ENCODE measurements around the gene FAAH.
A peak's percentile ranks its signal among the peaks of the same experiment; 100 is the strongest.

The FAAH gene

DNA sequence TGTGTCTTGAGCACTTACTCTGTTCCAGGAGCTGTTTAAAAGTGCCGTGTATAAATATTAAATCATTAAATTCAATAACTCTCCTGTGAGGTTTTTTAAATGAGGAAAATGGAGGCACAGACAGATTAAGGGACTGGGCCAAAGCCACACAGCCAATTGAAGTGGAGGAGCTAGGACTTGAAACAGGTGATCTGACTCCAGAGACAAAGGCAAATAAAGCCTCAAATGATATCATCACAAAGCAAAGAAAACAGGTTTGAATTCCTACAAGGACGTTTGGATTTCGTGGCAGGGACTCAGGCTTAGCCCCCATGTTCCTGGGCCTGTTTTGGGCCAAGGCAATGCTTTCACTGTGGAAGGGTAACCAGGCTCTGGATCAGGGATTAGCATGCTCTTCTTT, 50.3 kb downstream of the FAAH start:
- TF ChIP-seq, protein P1, sequence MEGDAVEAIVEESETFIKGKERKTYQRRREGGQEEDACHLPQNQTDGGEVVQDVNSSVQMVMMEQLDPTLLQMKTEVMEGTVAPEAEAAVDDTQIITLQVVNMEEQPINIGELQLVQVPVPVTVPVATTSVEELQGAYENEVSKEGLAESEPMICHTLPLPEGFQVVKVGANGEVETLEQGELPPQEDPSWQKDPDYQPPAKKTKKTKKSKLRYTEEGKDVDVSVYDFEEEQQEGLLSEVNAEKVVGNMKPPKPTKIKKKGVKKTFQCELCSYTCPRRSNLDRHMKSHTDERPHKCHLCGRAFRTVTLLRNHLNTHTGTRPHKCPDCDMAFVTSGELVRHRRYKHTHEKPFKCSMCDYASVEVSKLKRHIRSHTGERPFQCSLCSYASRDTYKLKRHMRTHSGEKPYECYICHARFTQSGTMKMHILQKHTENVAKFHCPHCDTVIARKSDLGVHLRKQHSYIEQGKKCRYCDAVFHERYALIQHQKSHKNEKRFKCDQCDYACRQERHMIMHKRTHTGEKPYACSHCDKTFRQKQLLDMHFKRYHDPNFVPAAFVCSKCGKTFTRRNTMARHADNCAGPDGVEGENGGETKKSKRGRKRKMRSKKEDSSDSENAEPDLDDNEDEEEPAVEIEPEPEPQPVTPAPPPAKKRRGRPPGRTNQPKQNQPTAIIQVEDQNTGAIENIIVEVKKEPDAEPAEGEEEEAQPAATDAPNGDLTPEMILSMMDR (IDR thresholded peaks at IDR 0.05): no peak
- no peak overlapping the region for H3K27ac ChIP-seq

DNA sequence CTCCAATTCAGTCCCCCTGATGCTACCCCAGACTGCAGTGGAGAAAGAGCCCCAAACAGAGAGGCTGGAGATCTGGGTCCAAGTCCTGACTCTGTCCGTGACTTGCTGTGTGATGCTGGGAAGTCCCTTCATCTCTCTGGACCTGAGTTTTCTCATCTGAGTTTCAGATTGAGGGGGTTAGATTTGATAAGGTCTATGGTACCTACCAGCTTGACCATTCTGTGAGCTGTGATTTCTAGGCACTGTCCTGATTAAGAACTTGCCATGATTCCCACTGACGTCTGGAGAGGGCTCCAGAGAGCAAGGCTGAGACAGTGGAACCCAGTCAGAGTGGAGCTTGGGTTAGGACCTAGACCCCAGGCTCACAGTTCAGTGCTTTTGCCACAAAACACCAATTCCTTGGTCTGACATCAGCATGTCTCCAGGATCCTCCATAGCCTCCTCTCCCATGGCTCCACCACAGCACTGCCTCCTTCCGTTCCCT, 51.7 kb downstream of the FAAH start:
- TF ChIP-seq ZFX (IDR thresholded peaks at IDR 0.05; ENCODE audit: borderline replicate concordance): no peak
- TF ChIP-seq, protein P1 (IDR thresholded peaks at IDR 0.05): no peak

DNA sequence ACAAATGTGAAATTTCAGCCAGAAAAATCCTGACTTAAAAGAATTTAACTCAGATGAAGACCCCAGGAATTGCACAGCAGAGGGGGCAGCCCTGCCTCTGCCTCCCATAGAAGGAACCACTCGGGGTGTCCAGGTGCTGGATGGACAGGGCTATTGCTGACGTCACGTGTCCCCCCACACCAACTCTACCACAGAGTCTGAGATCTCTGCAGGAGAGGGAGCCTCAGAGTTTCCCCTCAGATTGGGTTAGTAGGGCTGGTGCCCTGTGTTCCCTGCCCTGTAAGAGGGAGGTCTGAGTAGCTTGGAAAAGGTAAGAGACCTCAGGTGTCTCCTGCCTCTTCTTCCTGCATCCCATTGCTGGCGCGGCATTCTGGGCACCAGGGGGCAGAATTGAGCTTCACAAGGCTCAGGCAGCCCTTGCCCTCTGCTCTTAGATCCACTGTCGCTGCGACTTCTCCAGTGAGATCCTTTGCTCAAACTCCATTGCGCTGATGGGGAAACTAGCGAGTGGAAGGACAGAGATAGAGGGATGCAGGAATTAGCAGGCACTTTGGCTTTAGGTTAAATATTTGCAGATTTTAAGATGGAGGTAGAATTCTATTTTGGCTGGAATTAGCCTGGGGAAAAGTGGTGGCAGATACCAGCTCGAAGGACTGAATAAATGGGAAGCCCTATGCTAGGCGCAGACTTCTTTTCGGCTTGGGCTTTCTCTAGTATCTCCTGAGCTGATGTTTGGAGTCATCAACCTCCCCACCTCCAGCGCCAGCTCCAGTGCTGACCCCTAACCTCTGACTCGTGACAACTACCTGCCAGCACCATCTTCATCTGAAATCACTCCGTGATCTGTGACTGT, 52.8 kb downstream of the FAAH start:
- TF ChIP-seq ZFX (IDR thresholded peaks at IDR 0.05; ENCODE audit: borderline replicate concordance): no peak
- TF ChIP-seq, protein P1 (IDR thresholded peaks at IDR 0.05): peak; percentile 93
- no peak overlapping the region for H3K27ac ChIP-seq

More for the DNA sequence above, 51.7 kb downstream of the FAAH start:
- H3K27ac ChIP-seq: no peak overlapping the region

DNA sequence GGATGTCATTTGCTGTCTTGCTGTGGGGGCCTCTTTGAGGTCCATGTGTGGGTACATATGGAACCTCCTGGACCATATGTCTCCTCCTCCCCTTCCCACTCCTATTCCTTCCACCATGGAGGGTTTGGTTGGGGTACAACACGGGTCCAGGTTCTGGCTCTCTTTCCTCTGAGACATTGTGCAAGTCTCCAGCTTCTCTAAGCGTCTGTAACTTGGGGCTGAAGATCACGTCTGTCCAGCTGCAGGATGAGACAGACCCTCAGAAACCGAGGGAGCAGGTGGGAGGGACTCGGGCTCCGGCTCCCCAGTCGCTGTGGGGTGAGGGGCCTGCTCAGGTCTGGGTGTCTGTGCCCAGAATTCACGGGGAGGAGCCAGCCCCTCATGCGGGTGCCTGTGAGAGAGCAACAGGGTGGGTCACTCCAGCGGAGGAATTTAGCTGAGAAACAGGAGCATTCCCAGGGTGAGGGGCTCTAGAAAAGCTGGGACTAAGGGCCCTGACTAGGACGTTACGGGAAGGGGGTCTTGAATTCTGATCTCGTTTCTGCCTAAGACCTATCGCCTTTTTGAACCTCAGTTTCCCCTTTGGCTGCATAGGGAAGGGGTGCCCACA, 53.5 kb downstream of the FAAH start:
- TF ChIP-seq ZFX (IDR thresholded peaks at IDR 0.05; ENCODE audit: borderline replicate concordance): no peak
- TF ChIP-seq, protein P1 (IDR thresholded peaks at IDR 0.05): no peak
- no peak overlapping the region for H3K27ac ChIP-seq

DNA sequence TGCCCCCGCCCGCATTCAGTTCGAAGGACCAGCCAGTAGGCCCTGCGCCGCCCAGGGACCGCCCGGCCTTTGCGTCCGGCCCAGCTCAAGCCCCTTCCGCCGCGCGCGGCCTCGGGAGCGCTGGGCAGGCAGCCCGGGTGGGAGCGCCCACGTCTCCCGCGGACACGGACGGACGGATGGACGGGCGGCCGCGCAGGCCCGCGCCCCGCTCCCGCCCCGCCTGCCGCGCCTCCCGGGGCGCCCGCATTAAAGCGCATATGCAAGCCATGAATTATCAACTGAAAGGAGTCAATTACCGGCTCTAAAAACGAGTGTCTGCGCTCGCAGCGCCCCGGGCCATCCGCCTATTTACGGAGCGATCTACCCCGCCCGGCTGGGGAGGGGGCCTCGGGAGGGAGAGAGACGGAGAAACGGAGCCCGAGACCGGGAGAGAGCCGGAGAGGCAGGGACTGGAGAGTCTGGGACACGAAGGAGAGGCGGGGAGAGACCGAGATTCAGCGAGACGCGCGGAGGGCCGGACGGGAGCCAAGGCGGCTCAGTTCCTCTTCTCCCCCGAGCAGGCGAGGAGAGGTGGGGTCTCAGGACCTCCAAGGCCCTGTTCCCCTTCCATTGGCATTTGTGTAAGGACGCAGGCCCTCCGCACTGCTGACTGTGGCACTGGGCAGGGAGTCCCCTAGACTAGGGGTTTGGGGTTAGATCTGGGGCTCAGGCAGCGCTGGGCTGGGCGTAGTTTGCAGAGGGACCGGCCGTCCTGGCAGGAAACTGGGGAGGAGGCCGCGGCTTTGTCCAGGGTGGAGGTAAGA, 54.2 kb downstream of the FAAH start:
- no peak for TF ChIP-seq ZFX (IDR thresholded peaks at IDR 0.05; ENCODE audit: borderline replicate concordance)
- TF ChIP-seq, protein P1 (IDR thresholded peaks at IDR 0.05): no peak
- H3K27ac ChIP-seq: no peak overlapping the region

DNA sequence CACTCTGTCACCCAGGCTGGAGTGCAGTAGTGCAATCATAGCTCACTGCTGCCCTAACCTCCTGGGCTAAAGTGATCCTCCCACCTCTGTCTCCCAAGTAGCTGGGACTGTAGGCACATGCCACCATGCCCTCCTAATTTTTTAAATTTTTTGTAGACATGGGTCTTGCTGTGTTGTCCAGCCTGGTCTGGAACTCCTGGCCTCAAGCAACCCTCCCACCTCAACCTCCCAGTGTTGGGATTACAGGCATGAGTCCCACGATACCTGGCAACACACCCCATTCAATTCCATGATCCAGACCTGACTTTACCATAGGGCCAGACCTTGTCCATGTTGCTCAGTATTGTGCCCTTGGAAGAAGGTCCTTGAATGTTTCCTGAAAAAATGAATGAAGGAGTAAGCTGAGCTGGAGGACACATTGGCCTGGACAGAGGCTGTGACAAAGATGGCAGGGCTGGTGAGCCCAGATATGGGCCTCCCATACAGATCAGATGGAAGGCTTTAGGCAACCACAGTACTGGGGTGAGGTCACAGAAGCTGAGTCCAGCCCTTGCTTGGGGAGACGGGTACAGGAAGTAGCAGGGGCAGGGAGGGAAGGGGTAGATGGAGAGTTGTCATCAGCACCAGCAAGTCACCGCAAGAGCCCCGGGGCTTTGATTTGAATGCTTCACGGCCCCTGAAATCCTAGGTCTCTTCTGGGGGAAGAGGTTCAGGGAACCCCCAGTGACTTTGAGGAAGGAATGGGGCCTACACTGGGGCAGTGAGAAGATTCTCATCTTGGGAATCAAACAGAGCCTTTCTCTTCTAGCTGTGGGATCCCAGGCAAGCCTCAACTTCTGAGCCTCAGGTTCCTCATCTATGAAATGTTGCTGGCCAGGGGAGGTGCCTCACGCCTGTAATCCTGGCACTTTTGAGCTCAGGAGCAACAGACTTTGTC, 55.4 kb downstream of the FAAH start:
- no peak for TF ChIP-seq ZFX (IDR thresholded peaks at IDR 0.05; ENCODE audit: borderline replicate concordance)
- no peak overlapping the region for H3K27ac ChIP-seq

DNA sequence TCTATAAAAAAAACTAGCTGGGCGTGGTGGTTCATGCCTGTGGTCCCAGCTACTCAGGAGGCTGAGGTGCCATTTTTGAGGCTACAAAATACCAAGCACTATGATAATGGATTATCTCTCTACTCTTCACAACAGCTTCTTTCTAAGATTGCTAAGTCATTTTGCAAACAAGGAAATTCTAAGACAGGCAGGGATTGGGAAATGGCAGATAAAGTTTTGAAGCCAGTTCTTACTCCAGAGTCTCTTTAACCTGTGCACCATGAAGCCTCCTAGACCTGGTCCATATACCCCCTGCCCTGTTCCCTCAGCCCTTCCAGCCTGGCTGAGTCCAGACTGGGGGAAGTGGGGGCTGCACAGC, 56.0 kb downstream of the FAAH start:
- no peak overlapping the region for H3K27ac ChIP-seq
- TF ChIP-seq, protein P1 (IDR thresholded peaks at IDR 0.05): no peak
- TF ChIP-seq ZFX (IDR thresholded peaks at IDR 0.05; ENCODE audit: borderline replicate concordance): no peak
